Vagina (tissue), 2 donors: Measurements from ENCODE around the gene XPNPEP1.

Source experiments
- CTCF ChIP-seq, 3 experiments: fragments of 450-650 bp in 2 of 3; fragments of 200-600 bp in 1 of 3; sonication (generic) in 1 of 3; IDR thresholded peaks; one replicate each; pipeline ENCODE4 v1.5.1; 2017 to 2019; ENCODE audit warnings: antibody characterized with exemption in 3 of 3, mild to moderate bottlenecking in 2 of 3, moderate library complexity in 2 of 3
- POLR2A ChIP-seq, 2 donors: fragments of 450-650 bp; IDR thresholded peaks; one replicate each; pipeline ENCODE4 v1.6.1; 2017; ENCODE audit warnings: antibody characterized with exemption in 2 of 2, mild to moderate bottlenecking in 2 of 2, moderate library complexity in 2 of 2

GRCh38 chr10:109899356-109900331 is 23.7 kb downstream of the XPNPEP1 start:
- TF ChIP-seq CTCF (IDR thresholded peaks at IDR 0.05), result no peak
- no peak for TF ChIP-seq POLR2A (IDR thresholded peaks at IDR 0.05)
